Fibroblast of lung (primary cell): ENCODE data around the gene KCNT1. TPM values are rescaled to one million over a fixed set of nuclear protein-coding genes. Genes with fewer than 3 reads are reported as not detected.

Experiments
- DNase-seq, 2 donors: peaks; one replicate each; pipeline versions ENCODE4 v3.0.0 to v3.0.0-alpha.2; 2010; ENCODE audit warnings: low read depth in 2 of 2
- H2AFZ ChIP-seq: 2 replicates; pipeline ENCODE4 v1.5.1; 2012; ENCODE audit warnings: low read length, control low read depth, inconsistent platforms
- H3K27ac ChIP-seq: 2 replicates; pipeline ENCODE4 v1.5.1; 2011; ENCODE audit warnings: low read length, control low read depth; ENCODE audit not compliant: insufficient read depth
- H3K27me3 ChIP-seq: 2 replicates; pipeline ENCODE4 v1.5.1; 2011; ENCODE audit warnings: mild to moderate bottlenecking, low read length; ENCODE audit not compliant: control insufficient read depth, insufficient read depth
- H3K36me3 ChIP-seq: 2 replicates; pipeline ENCODE4 v1.5.1; 2011; ENCODE audit warnings: low read length; ENCODE audit not compliant: control insufficient read depth, insufficient read depth
- H3K4me1 ChIP-seq: 2 replicates; pipeline ENCODE4 v1.5.1; 2011; ENCODE audit warnings: low read length; ENCODE audit not compliant: control insufficient read depth, insufficient read depth; ENCODE audit errors: extremely low read depth
- H3K4me2 ChIP-seq: 2 replicates; pipeline ENCODE4 v1.5.1; 2011; ENCODE audit warnings: low read length, control low read depth; ENCODE audit not compliant: insufficient read depth; ENCODE audit errors: extremely low read depth
- H3K4me3 ChIP-seq, 4 experiments: fragments of 200-600 bp in 1 of 4; sonication (generic) in 1 of 4; replicated peaks in 1 of 4; 2 replicates each; pipeline ENCODE4 v1.5.1; 2011 to 2016; ENCODE audit warnings: low read length in 4 of 4, low read depth in 3 of 4, mild to moderate bottlenecking in 3 of 4, control low read depth in 2 of 4, inconsistent platforms in 1 of 4, mixed read lengths in 1 of 4; ENCODE audit not compliant: insufficient read depth in 1 of 4; ENCODE audit errors: control extremely low read depth in 1 of 4
- H3K79me2 ChIP-seq: 2 replicates; pipeline ENCODE4 v1.5.1; 2012; ENCODE audit warnings: mild to moderate bottlenecking, low read length, inconsistent platforms; ENCODE audit not compliant: control insufficient read depth, insufficient read depth
- H3K9ac ChIP-seq: 2 replicates; pipeline ENCODE4 v1.5.1; 2011; ENCODE audit warnings: mild to moderate bottlenecking, low read length, control low read depth; ENCODE audit not compliant: insufficient read depth
- H3K9me3 ChIP-seq: 2 replicates; pipeline ENCODE4 v1.5.1; 2012; ENCODE audit warnings: low read depth, low read length; ENCODE audit not compliant: control insufficient read depth, insufficient read depth
- H4K20me1 ChIP-seq: 2 replicates; pipeline ENCODE4 v1.5.1; 2011; ENCODE audit warnings: low read length; ENCODE audit not compliant: control insufficient read depth, insufficient read depth; ENCODE audit errors: extremely low read depth
- EZH2 ChIP-seq: IDR thresholded peaks from 2 replicates; pipeline ENCODE4 v1.5.1; 2012; ENCODE audit warnings: low read length, control low read depth, mild to moderate bottlenecking; ENCODE audit errors: missing control alignments
- polyA plus RNA-seq, 2 donors: library from polyadenylated mRNA; depleted of rRNA in 1 of 2; stranded (reverse) in 1 of 2; unstranded in 1 of 2; fragments of >200 nt; gene quantifications; 2 replicates each; pipeline ENCODE4 v1.2.1, GENCODE V29; 2011 to 2012; ENCODE audit warnings: missing spikeins in 1 of 2
- total RNA-seq: library from RNA; depleted of rRNA; stranded (reverse); fragments of >200 nt; gene quantifications from 2 replicates; pipeline ENCODE4 v1.2.1, GENCODE V29; 2014
- TF ChIP-seq, protein P1 (sequence below), 2 donors: IDR thresholded peaks in 1 of 2; conservative IDR thresholded peaks in 1 of 2; 1 replicate in 1 of 2; 2 replicates in 1 of 2; pipeline ENCODE4 v1.5.1; 2011 to 2012; ENCODE audit warnings: low read length in 2 of 2, control low read depth in 1 of 2, inconsistent platforms in 1 of 2, low read depth in 1 of 2, mild to moderate bottlenecking in 1 of 2

The KCNT1 gene
- total and polyA plus RNA-seq, 2 donors (not counting 1 experiment from before 2014, with no cell fraction given), result not detected

DNA sequence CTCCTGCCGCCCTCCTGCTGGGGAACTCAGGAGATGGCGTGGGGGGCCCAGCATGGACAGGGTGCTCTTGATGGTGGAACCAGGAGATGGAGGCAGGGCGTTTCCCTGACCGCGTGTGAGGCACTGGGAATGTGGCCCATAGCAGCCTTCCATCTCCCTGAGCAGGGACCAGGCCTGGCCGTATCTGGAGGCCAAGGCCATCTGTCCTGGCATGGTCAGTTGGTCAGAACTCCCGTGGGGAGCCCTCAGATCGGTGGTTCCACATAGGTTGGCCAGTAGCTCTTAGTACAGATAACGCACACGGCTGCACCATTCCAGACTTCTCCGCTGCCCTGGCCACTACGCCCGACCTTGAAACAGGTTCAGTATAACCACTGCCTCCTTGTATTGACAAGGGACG, 77.6 kb downstream of the KCNT1 start:
- Histone ChIP-seq H3K4me2 (no peak overlapping the region), H3K27ac (no peak overlapping the region), H3K9me3 (no peaks in the 10 kb centered on the region)

GRCh38 chr9:135780086-135780485, 78.1 kb downstream of the KCNT1 start:
- Histone ChIP-seq H3K4me2 (no peak overlapping the region), H3K4me3 (no peak overlapping the region), H3K9ac (no peak overlapping the region), H3K27me3 (no peaks in the 10 kb centered on the region), H3K9me3 (no peaks in the 10 kb centered on the region), H3K79me2 (no peaks in the 10 kb centered on the region), H3K4me1 (no peaks in the 10 kb centered on the region), H2AFZ (no peak overlapping the region), H3K27ac (no peak overlapping the region), H3K36me3 (no peaks in the 10 kb centered on the region), H4K20me1 (no peaks in the 10 kb centered on the region)
- TF ChIP-seq, protein P1, sequence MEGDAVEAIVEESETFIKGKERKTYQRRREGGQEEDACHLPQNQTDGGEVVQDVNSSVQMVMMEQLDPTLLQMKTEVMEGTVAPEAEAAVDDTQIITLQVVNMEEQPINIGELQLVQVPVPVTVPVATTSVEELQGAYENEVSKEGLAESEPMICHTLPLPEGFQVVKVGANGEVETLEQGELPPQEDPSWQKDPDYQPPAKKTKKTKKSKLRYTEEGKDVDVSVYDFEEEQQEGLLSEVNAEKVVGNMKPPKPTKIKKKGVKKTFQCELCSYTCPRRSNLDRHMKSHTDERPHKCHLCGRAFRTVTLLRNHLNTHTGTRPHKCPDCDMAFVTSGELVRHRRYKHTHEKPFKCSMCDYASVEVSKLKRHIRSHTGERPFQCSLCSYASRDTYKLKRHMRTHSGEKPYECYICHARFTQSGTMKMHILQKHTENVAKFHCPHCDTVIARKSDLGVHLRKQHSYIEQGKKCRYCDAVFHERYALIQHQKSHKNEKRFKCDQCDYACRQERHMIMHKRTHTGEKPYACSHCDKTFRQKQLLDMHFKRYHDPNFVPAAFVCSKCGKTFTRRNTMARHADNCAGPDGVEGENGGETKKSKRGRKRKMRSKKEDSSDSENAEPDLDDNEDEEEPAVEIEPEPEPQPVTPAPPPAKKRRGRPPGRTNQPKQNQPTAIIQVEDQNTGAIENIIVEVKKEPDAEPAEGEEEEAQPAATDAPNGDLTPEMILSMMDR (conservative IDR thresholded peaks at IDR 0.05 in 1 of 2, IDR thresholded peaks at IDR 0.05 in 1 of 2; ENCODE audit: low read depth in 1 of 2, low read length in 2 of 2), result no peak
- TF ChIP-seq EZH2, result no peak
- no peak for DNase-seq

More for the DNA sequence above, 77.6 kb downstream of the KCNT1 start:
- Histone ChIP-seq H3K27me3 (no peaks in the 10 kb centered on the region), H3K4me3 (no peak overlapping the region), H3K4me1 (no peaks in the 10 kb centered on the region), H3K79me2 (no peaks in the 10 kb centered on the region), H2AFZ (no peak overlapping the region), H3K9ac (no peak overlapping the region), H3K36me3 (no peaks in the 10 kb centered on the region), H4K20me1 (no peaks in the 10 kb centered on the region)
- no peak for DNase-seq
- no peak for TF ChIP-seq EZH2
- TF ChIP-seq, protein P1 (conservative IDR thresholded peaks at IDR 0.05 in 1 of 2, IDR thresholded peaks at IDR 0.05 in 1 of 2; ENCODE audit: low read depth in 1 of 2, low read length in 2 of 2), result no peak

- H3K4me2 ChIP-seq, result no peak overlapping the region
- H4K20me1 ChIP-seq, result no peaks in the 10 kb centered on the region
- no peaks in the 10 kb centered on the region for H3K79me2 ChIP-seq
- TF ChIP-seq, protein P1 (conservative IDR thresholded peaks at IDR 0.05 in 1 of 2, IDR thresholded peaks at IDR 0.05 in 1 of 2; ENCODE audit: low read depth in 1 of 2, low read length in 2 of 2), result no peak
- TF ChIP-seq EZH2, result no peak
- no peaks in the 10 kb centered on the region for H3K36me3 ChIP-seq
- H3K27me3 ChIP-seq, result no peaks in the 10 kb centered on the region
- no peaks in the 10 kb centered on the region for H3K9me3 ChIP-seq
- H3K4me3 ChIP-seq, result no peak overlapping the region
- H3K9ac ChIP-seq, result no peak overlapping the region
- no peak for DNase-seq
- no peak overlapping the region for H2AFZ ChIP-seq
- H3K27ac ChIP-seq, result no peak overlapping the region
- H3K4me1 ChIP-seq, result no peaks in the 10 kb centered on the region
Observed at GRCh38 chr9:135780626-135781025, 78.6 kb downstream of the KCNT1 start.
